Measurements from ENCODE around the gene DLST.

- TF ChIP-seq REST (IDR thresholded peaks at IDR 0.05; ENCODE audit: low read depth, low read length) (no peak), CTCF (IDR thresholded peaks at IDR 0.05) (no peak), SIN3A (IDR thresholded peaks at IDR 0.05; ENCODE audit: borderline replicate concordance, low read depth, low read length) (no peak), USF1 (IDR thresholded peaks at IDR 0.05; ENCODE audit: borderline replicate concordance, low read depth) (no peak), POLR2AphosphoS5 (IDR thresholded peaks at IDR 0.05; ENCODE audit: low read depth, low read length) (no peak), GABPA (IDR thresholded peaks at IDR 0.05; ENCODE audit: low read depth) (no peak)
These were observed 30.0 kb downstream of the DLST start for GRCh38 chr14:74911704-74912103.
